ENCODE results near the gene SHC3. TPM values are rescaled to one million over a fixed set of nuclear protein-coding genes. Genes with fewer than 3 reads are reported as not detected.

Gene SHC3
- total RNA-seq, 1 donor from 2014 or later, result 0.52 TPM

GRCh38 chr9:88988796-88989641, 189.6 kb downstream of the SHC3 start:
- no peaks in the 10 kb centered on the region for H3K36me3 ChIP-seq (ENCODE audit: control insufficient read depth in 3 of 3, insufficient read depth in 3 of 3, low read length in 3 of 3)
- no peak overlapping the region for H3K27ac ChIP-seq (ENCODE audit: low read depth, low read length)
- H3K9me3 ChIP-seq (ENCODE audit: control insufficient read depth in 3 of 3, low read length in 3 of 3), result no peaks in the 10 kb centered on the region
- H3K9ac ChIP-seq (ENCODE audit: low read depth in 1 of 3, low read length in 3 of 3), result no peak overlapping the region
- H3K27me3 ChIP-seq (ENCODE audit: control insufficient read depth in 3 of 3, insufficient read depth in 3 of 3, low read length in 3 of 3), result peaks cover 12 to 20% (median 14%) of the 10 kb centered on the region in 3 donors
- peaks cover 7 to 9% (median 7%) of the 10 kb centered on the region in 3 donors for H3K4me1 ChIP-seq (ENCODE audit: control insufficient read depth in 3 of 3, insufficient read depth in 3 of 3, low read length in 3 of 3)
- H3K4me3 ChIP-seq (ENCODE audit: low read length in 3 of 3), result no peak overlapping the region

GRCh38 chr9:88987661-88988060, 191.0 kb downstream of the SHC3 start:
- no peak overlapping the region for H3K9ac ChIP-seq (ENCODE audit: low read depth in 1 of 3, low read length in 3 of 3)
- no peak overlapping the region for H3K27ac ChIP-seq (ENCODE audit: low read depth, low read length)
- peaks cover 10 to 15% (median 11%) of the 10 kb centered on the region in 3 donors for H3K27me3 ChIP-seq (ENCODE audit: control insufficient read depth in 3 of 3, insufficient read depth in 3 of 3, low read length in 3 of 3)
- H3K9me3 ChIP-seq (ENCODE audit: control insufficient read depth in 3 of 3, low read length in 3 of 3), result no peaks in the 10 kb centered on the region
- H3K4me1 ChIP-seq (ENCODE audit: control insufficient read depth in 3 of 3, insufficient read depth in 3 of 3, low read length in 3 of 3), result peaks cover 3 to 9% (median 7%) of the 10 kb centered on the region in 3 donors
- H3K36me3 ChIP-seq (ENCODE audit: control insufficient read depth in 3 of 3, insufficient read depth in 3 of 3, low read length in 3 of 3), result no peaks in the 10 kb centered on the region
- H3K4me3 ChIP-seq (ENCODE audit: low read length in 3 of 3), result no peak overlapping the region

- H3K36me3 ChIP-seq (ENCODE audit: control insufficient read depth in 3 of 3, insufficient read depth in 3 of 3, low read length in 3 of 3), result no peaks in the 10 kb centered on the region
- no peak overlapping the region for H3K4me3 ChIP-seq (ENCODE audit: low read length in 3 of 3)
- no peaks in the 10 kb centered on the region for H3K9me3 ChIP-seq (ENCODE audit: control insufficient read depth in 3 of 3, low read length in 3 of 3)
- no peak overlapping the region for H3K27ac ChIP-seq (ENCODE audit: low read depth, low read length)
- H3K4me1 ChIP-seq (ENCODE audit: control insufficient read depth in 3 of 3, insufficient read depth in 3 of 3, low read length in 3 of 3), result peaks cover 2 to 4% (median 2%) of the 10 kb centered on the region in 3 donors
- peaks cover 6 to 11% (median 8%) of the 10 kb centered on the region in 3 donors for H3K27me3 ChIP-seq (ENCODE audit: control insufficient read depth in 3 of 3, insufficient read depth in 3 of 3, low read length in 3 of 3)
- H3K9ac ChIP-seq (ENCODE audit: low read depth in 1 of 3, low read length in 3 of 3), result no peak overlapping the region
Observed at GRCh38 chr9:88986776-88987175, 191.8 kb downstream of the SHC3 start.

GRCh38 chr9:88985616-88986015, 193.0 kb downstream of the SHC3 start:
- Histone ChIP-seq H3K4me1 (ENCODE audit: control insufficient read depth in 3 of 3, insufficient read depth in 3 of 3, low read length in 3 of 3) (no peaks in the 10 kb centered on the region), H3K9me3 (ENCODE audit: control insufficient read depth in 3 of 3, low read length in 3 of 3) (no peaks in the 10 kb centered on the region), H3K27ac (ENCODE audit: low read depth, low read length) (no peak overlapping the region), H3K9ac (ENCODE audit: low read depth in 1 of 3, low read length in 3 of 3) (no peak overlapping the region), H3K27me3 (ENCODE audit: control insufficient read depth in 3 of 3, insufficient read depth in 3 of 3, low read length in 3 of 3) (peaks cover 4 to 6% (median 5%) of the 10 kb centered on the region in 3 donors), H3K4me3 (ENCODE audit: low read length in 3 of 3) (no peak overlapping the region), H3K36me3 (ENCODE audit: control insufficient read depth in 3 of 3, insufficient read depth in 3 of 3, low read length in 3 of 3) (no peaks in the 10 kb centered on the region)

GRCh38 chr9:88984543-88984883, 194.1 kb downstream of the SHC3 start:
- Histone ChIP-seq H3K36me3 (ENCODE audit: control insufficient read depth in 3 of 3, insufficient read depth in 3 of 3, low read length in 3 of 3) (no peaks in the 10 kb centered on the region), H3K9me3 (ENCODE audit: control insufficient read depth in 3 of 3, low read length in 3 of 3) (no peaks in the 10 kb centered on the region), H3K9ac (ENCODE audit: low read depth in 1 of 3, low read length in 3 of 3) (no peak overlapping the region), H3K4me1 (ENCODE audit: control insufficient read depth in 3 of 3, insufficient read depth in 3 of 3, low read length in 3 of 3) (no peaks in the 10 kb centered on the region), H3K4me3 (ENCODE audit: low read length in 3 of 3) (no peak overlapping the region), H3K27ac (ENCODE audit: low read depth, low read length) (no peak overlapping the region), H3K27me3 (ENCODE audit: control insufficient read depth in 3 of 3, insufficient read depth in 3 of 3, low read length in 3 of 3) (peaks cover 0 to 3% (median 2%) of the 10 kb centered on the region in 3 donors)

- no peaks in the 10 kb centered on the region for H3K9me3 ChIP-seq (ENCODE audit: control insufficient read depth in 3 of 3, low read length in 3 of 3)
- H3K4me1 ChIP-seq (ENCODE audit: control insufficient read depth in 3 of 3, insufficient read depth in 3 of 3, low read length in 3 of 3), result no peaks in the 10 kb centered on the region
Observed at GRCh38 chr9:88983865-88984542, 194.6 kb downstream of the SHC3 start.

GRCh38 chr9:88980740-88981203, 197.8 kb downstream of the SHC3 start:
- no peaks in the 10 kb centered on the region for H3K36me3 ChIP-seq (ENCODE audit: control insufficient read depth in 3 of 3, insufficient read depth in 3 of 3, low read length in 3 of 3)
- H3K27me3 ChIP-seq (ENCODE audit: control insufficient read depth in 3 of 3, insufficient read depth in 3 of 3, low read length in 3 of 3), result peaks cover 0 to 2% (median 0%) of the 10 kb centered on the region in 3 donors
- no peaks in the 10 kb centered on the region for H3K9me3 ChIP-seq (ENCODE audit: control insufficient read depth in 3 of 3, low read length in 3 of 3)
- H3K27ac ChIP-seq (ENCODE audit: low read depth, low read length), result no peak overlapping the region
- H3K9ac ChIP-seq (ENCODE audit: low read depth in 1 of 3, low read length in 3 of 3), result no peak overlapping the region
- peaks cover 0 to 2% (median 0%) of the 10 kb centered on the region in 3 donors for H3K4me1 ChIP-seq (ENCODE audit: control insufficient read depth in 3 of 3, insufficient read depth in 3 of 3, low read length in 3 of 3)
- H3K4me3 ChIP-seq (ENCODE audit: low read length in 3 of 3), result no peak overlapping the region

More at GRCh38 chr9:88983865-88984542, 194.6 kb downstream of the SHC3 start:
- no peaks in the 10 kb centered on the region for H3K36me3 ChIP-seq (ENCODE audit: control insufficient read depth in 3 of 3, insufficient read depth in 3 of 3, low read length in 3 of 3)
- peaks cover 0 to 2% (median 0%) of the 10 kb centered on the region in 3 donors for H3K27me3 ChIP-seq (ENCODE audit: control insufficient read depth in 3 of 3, insufficient read depth in 3 of 3, low read length in 3 of 3)
- H3K4me3 ChIP-seq (ENCODE audit: low read length in 3 of 3), result no peak overlapping the region
- H3K27ac ChIP-seq (ENCODE audit: low read depth, low read length), result no peak overlapping the region
- no peak overlapping the region for H3K9ac ChIP-seq (ENCODE audit: low read depth in 1 of 3, low read length in 3 of 3)

- Histone ChIP-seq H3K4me3 (ENCODE audit: low read length in 3 of 3) (no peak overlapping the region), H3K36me3 (ENCODE audit: control insufficient read depth in 3 of 3, insufficient read depth in 3 of 3, low read length in 3 of 3) (no peaks in the 10 kb centered on the region), H3K4me1 (ENCODE audit: control insufficient read depth in 3 of 3, insufficient read depth in 3 of 3, low read length in 3 of 3) (peaks cover 0 to 2% (median 0%) of the 10 kb centered on the region in 3 donors), H3K9ac (ENCODE audit: low read depth in 1 of 3, low read length in 3 of 3) (no peak overlapping the region), H3K27me3 (ENCODE audit: control insufficient read depth in 3 of 3, insufficient read depth in 3 of 3, low read length in 3 of 3) (peaks cover 0 to 2% (median 0%) of the 10 kb centered on the region in 3 donors), H3K27ac (ENCODE audit: low read depth, low read length) (no peak overlapping the region), H3K9me3 (ENCODE audit: control insufficient read depth in 3 of 3, low read length in 3 of 3) (no peaks in the 10 kb centered on the region)
Observed at GRCh38 chr9:88979791-88980190, 198.8 kb downstream of the SHC3 start.

GRCh38 chr9:88979021-88979420, 199.6 kb downstream of the SHC3 start:
- no peak overlapping the region for H3K9ac ChIP-seq (ENCODE audit: low read depth in 1 of 3, low read length in 3 of 3)
- H3K27me3 ChIP-seq (ENCODE audit: control insufficient read depth in 3 of 3, insufficient read depth in 3 of 3, low read length in 3 of 3), result peaks cover 0 to 2% (median 0%) of the 10 kb centered on the region in 3 donors
- peaks cover 0 to 2% (median 0%) of the 10 kb centered on the region in 3 donors for H3K4me1 ChIP-seq (ENCODE audit: control insufficient read depth in 3 of 3, insufficient read depth in 3 of 3, low read length in 3 of 3)
- H3K36me3 ChIP-seq (ENCODE audit: control insufficient read depth in 3 of 3, insufficient read depth in 3 of 3, low read length in 3 of 3), result no peaks in the 10 kb centered on the region
- no peak overlapping the region for H3K27ac ChIP-seq (ENCODE audit: low read depth, low read length)
- no peak overlapping the region for H3K4me3 ChIP-seq (ENCODE audit: low read length in 3 of 3)
- no peaks in the 10 kb centered on the region for H3K9me3 ChIP-seq (ENCODE audit: control insufficient read depth in 3 of 3, low read length in 3 of 3)

- H3K4me1 ChIP-seq (ENCODE audit: control insufficient read depth in 3 of 3, insufficient read depth in 3 of 3, low read length in 3 of 3), result peaks cover 0 to 2% (median 0%) of the 10 kb centered on the region in 3 donors
- H3K9ac ChIP-seq (ENCODE audit: low read depth in 1 of 3, low read length in 3 of 3), result no peak overlapping the region
Observed at GRCh38 chr9:88978034-88978433, 200.6 kb downstream of the SHC3 start.

More at GRCh38 chr9:88978034-88978433, 200.6 kb downstream of the SHC3 start:
- no peak overlapping the region for H3K27ac ChIP-seq (ENCODE audit: low read depth, low read length)
- H3K36me3 ChIP-seq (ENCODE audit: control insufficient read depth in 3 of 3, insufficient read depth in 3 of 3, low read length in 3 of 3), result no peaks in the 10 kb centered on the region
- peaks cover 0 to 2% (median 0%) of the 10 kb centered on the region in 3 donors for H3K9me3 ChIP-seq (ENCODE audit: control insufficient read depth in 3 of 3, low read length in 3 of 3)
- peaks cover 0 to 2% (median 0%) of the 10 kb centered on the region in 3 donors for H3K27me3 ChIP-seq (ENCODE audit: control insufficient read depth in 3 of 3, insufficient read depth in 3 of 3, low read length in 3 of 3)
- no peak overlapping the region for H3K4me3 ChIP-seq (ENCODE audit: low read length in 3 of 3)

Measured in skeletal muscle tissue (tissue), 4 donors.